ENCODE results near the gene TNN.

TNN gene

DNA sequence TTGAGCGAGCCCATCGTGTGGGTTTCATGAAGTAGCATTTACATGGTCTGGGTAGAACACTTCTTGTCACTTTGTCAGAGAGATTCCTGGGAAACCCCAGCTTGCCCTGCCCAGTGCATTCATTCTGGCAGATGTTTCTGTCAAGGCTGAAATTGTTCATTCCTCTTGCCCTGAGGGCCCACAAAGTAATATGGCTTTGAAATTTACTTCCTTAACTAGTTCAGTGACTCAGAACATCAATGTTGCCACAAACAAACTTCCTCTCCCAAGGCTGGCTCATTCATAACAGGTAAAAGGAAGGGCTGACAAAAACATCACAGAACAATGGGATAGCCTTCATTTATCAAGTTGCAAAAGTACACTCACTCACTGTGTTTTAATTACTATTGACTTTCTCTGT lies 129.9 kb downstream of the TNN start:
- DNase-seq (ENCODE audit: low read depth in 4 of 4, low spot score in 1 of 4) = no peak
